ENCODE results near the gene KCTD18. TPM values are rescaled to one million over a fixed set of nuclear protein-coding genes. Genes with fewer than 3 reads are reported as not detected.

The KCTD18 gene
- total RNA-seq, 1 experiment from 2014 or later = 14.7 TPM

DNA sequence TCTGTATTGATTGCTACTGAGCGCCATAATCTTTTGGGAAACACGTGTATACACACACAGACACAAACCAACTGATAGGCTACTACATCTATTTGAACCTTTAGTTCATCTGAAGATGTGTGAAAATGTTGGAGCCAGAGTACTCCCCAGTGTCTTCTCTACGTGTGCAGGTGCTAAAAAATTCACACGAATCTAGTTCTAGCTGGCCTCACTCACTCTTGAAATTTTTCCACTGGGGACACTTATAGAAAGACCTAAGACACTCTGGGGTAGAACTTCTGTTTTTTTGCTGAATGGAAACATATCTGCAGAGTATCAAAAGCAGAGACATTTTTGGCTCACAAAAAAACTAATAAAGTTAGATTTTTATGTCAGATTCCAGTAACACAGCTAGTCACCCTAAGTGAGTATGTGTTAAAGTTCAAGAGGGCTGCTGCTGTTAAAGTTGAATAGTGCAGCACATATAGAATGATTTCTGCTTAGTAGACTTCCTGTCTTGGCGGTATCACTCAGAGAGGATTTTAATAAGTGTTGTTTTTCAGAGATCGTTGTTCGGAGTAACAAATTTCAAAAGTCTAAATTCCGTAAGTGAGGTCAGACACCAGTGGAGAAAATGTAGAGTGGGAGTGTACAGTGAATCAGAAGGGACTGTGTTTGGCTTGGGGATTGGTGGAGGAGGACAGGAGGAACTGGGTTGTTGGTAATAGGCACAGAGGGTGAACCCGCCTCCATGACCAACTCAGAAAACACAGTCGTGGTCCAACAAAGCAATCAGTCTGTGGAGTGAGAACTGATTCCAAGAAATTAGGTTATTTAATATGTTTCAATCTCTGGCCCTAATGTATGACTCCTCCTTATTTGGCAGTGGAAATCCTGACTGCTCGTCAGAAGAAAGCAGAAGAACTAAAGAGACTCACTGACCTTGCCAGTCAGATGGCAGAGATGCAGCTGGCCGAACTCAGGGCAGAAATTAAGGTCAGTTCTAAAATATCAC lies 43.1 kb downstream of the KCTD18 start:
- TF ChIP-seq POLR2AphosphoS5 (IDR thresholded peaks at IDR 0.05; ENCODE audit: low read depth, low read length) = no peak
- TF ChIP-seq, protein P1, sequence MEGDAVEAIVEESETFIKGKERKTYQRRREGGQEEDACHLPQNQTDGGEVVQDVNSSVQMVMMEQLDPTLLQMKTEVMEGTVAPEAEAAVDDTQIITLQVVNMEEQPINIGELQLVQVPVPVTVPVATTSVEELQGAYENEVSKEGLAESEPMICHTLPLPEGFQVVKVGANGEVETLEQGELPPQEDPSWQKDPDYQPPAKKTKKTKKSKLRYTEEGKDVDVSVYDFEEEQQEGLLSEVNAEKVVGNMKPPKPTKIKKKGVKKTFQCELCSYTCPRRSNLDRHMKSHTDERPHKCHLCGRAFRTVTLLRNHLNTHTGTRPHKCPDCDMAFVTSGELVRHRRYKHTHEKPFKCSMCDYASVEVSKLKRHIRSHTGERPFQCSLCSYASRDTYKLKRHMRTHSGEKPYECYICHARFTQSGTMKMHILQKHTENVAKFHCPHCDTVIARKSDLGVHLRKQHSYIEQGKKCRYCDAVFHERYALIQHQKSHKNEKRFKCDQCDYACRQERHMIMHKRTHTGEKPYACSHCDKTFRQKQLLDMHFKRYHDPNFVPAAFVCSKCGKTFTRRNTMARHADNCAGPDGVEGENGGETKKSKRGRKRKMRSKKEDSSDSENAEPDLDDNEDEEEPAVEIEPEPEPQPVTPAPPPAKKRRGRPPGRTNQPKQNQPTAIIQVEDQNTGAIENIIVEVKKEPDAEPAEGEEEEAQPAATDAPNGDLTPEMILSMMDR (IDR thresholded peaks at IDR 0.05) = no peak
- no peak for TF ChIP-seq TCF7L2 (IDR thresholded peaks at IDR 0.05; ENCODE audit: low read depth, low read length)
- TF ChIP-seq, protein P2, sequence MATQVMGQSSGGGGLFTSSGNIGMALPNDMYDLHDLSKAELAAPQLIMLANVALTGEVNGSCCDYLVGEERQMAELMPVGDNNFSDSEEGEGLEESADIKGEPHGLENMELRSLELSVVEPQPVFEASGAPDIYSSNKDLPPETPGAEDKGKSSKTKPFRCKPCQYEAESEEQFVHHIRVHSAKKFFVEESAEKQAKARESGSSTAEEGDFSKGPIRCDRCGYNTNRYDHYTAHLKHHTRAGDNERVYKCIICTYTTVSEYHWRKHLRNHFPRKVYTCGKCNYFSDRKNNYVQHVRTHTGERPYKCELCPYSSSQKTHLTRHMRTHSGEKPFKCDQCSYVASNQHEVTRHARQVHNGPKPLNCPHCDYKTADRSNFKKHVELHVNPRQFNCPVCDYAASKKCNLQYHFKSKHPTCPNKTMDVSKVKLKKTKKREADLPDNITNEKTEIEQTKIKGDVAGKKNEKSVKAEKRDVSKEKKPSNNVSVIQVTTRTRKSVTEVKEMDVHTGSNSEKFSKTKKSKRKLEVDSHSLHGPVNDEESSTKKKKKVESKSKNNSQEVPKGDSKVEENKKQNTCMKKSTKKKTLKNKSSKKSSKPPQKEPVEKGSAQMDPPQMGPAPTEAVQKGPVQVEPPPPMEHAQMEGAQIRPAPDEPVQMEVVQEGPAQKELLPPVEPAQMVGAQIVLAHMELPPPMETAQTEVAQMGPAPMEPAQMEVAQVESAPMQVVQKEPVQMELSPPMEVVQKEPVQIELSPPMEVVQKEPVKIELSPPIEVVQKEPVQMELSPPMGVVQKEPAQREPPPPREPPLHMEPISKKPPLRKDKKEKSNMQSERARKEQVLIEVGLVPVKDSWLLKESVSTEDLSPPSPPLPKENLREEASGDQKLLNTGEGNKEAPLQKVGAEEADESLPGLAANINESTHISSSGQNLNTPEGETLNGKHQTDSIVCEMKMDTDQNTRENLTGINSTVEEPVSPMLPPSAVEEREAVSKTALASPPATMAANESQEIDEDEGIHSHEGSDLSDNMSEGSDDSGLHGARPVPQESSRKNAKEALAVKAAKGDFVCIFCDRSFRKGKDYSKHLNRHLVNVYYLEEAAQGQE (IDR thresholded peaks at IDR 0.05; ENCODE audit: insufficient read depth in 1 of 2, low read depth in 2 of 2, low read length in 1 of 2) = no peak
- TF ChIP-seq SIN3A (IDR thresholded peaks at IDR 0.05; ENCODE audit: borderline replicate concordance, insufficient read depth, low read depth, low read length) = no peak
- no peak for ATAC-seq
- peak overlapping the region; percentile 57 for H3K27ac ChIP-seq (ENCODE audit: low read length)
- no TSS peak for BruUV-seq (replicated peaks)
- POLR2A ChIA-PET = no interaction called here
- in situ Hi-C loops (cut with HindIII; ENCODE audit: low pct_unique_long_range_greater_than_20kb, low sequenced_read_pairs) (no loop called here), intact Hi-C loops (cut with micrococcal nuclease; ENCODE audit: unreplicated experiment) (no loop called here)
- peaks cover 13% of the 10 kb centered on the region for H3K4me1 ChIP-seq (ENCODE audit: control insufficient read depth, insufficient read depth, low read length)
- H3K27me3 ChIP-seq (ENCODE audit: control insufficient read depth, insufficient read depth, low read length) = no peaks in the 10 kb centered on the region
- no peak overlapping the region for H3K4me3 ChIP-seq (ENCODE audit: low read depth in 2 of 2, low read length in 2 of 2)
- H3K9me3 ChIP-seq (ENCODE audit: control insufficient read depth, insufficient read depth, low read depth, low read length) = no peaks in the 10 kb centered on the region
- CTCF ChIA-PET = no interaction called here
- H3K36me3 ChIP-seq (ENCODE audit: control insufficient read depth, insufficient read depth, low read length) = peaks cover 44% of the 10 kb centered on the region
- no peak for DNase-seq (ENCODE audit: low read depth, low spot score)

DNA sequence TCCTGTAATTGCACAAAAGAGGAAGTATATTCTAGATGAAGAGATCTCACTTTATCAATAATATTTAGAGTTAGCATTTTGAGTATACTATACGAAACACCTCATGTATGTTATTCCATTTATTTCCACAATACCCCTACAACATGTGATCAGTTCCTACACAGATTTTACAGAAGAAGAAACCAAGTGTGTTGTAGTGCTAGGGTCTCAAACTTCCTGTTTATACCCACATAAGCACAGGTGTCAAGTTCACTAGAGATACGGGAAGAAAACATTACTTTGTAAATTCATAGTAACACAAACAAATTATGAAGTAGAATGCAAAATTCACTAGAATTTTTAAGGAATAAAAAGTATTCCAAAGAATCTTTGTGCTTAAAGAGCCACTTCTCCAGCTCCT lies 46.4 kb downstream of the KCTD18 start:
- ATAC-seq (no peak), DNase-seq (ENCODE audit: low read depth, low spot score) (no peak)
- no TSS peak for BruUV-seq (replicated peaks)
- POLR2A ChIA-PET = interaction anchor here (0.7 kb wide), 1 partner anchor 19 kb away, joined by 3 read pairs; no protein-coding TSS in a partner anchor
- H3K9me3 ChIP-seq (ENCODE audit: control insufficient read depth, insufficient read depth, low read depth, low read length) = no peaks in the 10 kb centered on the region
- intact Hi-C loops (cut with micrococcal nuclease; ENCODE audit: unreplicated experiment) = no loop called here
- H3K27ac ChIP-seq (ENCODE audit: low read length) = no peak overlapping the region
- peaks cover 3% of the 10 kb centered on the region for H3K4me1 ChIP-seq (ENCODE audit: control insufficient read depth, insufficient read depth, low read length)
- in situ Hi-C loops (cut with HindIII; ENCODE audit: low pct_unique_long_range_greater_than_20kb, low sequenced_read_pairs) = no loop called here
- no peak overlapping the region for H3K4me3 ChIP-seq (ENCODE audit: low read depth in 2 of 2, low read length in 2 of 2)
- H3K27me3 ChIP-seq (ENCODE audit: control insufficient read depth, insufficient read depth, low read length) = no peaks in the 10 kb centered on the region
- CTCF ChIA-PET = no interaction called here
- peaks cover 52% of the 10 kb centered on the region for H3K36me3 ChIP-seq (ENCODE audit: control insufficient read depth, insufficient read depth, low read length)
- TF ChIP-seq SIN3A (IDR thresholded peaks at IDR 0.05; ENCODE audit: borderline replicate concordance, insufficient read depth, low read depth, low read length) (no peak), TCF7L2 (IDR thresholded peaks at IDR 0.05; ENCODE audit: low read depth, low read length) (no peak), POLR2AphosphoS5 (IDR thresholded peaks at IDR 0.05; ENCODE audit: low read depth, low read length) (no peak)
- TF ChIP-seq, protein P1 (IDR thresholded peaks at IDR 0.05) = no peak
- TF ChIP-seq, protein P2 (IDR thresholded peaks at IDR 0.05; ENCODE audit: insufficient read depth in 1 of 2, low read depth in 2 of 2, low read length in 1 of 2) = no peak

Measured in Panc1 (cell line).